ENCODE results near the gene PRPSAP2.
"Not testable (repeated sequence)": the region's sequence is repeated elsewhere in the genome, so short reads cannot be mapped to it uniquely, and the experiment has no call there.

Gene PRPSAP2

DNA sequence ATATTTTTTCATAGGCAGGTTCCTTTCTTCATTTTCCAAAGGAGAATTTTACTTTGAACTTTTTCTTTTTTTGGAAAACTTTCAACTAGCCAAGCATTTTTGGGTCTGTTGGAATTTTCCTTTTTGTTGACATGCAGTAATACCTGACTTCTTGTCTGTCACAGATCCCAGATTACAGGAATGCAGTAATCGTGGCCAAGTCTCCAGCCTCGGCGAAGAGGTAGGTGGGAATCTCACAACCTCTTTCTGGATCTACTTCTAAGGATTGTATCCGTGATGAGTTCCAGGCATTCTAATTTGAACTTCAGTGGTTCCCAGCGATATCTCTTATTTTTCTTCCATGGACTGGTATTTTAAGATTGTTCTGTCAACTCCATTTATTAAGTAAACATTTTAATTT, 31.7 kb downstream of the PRPSAP2 start:
- no peak for DNase-seq

DNA sequence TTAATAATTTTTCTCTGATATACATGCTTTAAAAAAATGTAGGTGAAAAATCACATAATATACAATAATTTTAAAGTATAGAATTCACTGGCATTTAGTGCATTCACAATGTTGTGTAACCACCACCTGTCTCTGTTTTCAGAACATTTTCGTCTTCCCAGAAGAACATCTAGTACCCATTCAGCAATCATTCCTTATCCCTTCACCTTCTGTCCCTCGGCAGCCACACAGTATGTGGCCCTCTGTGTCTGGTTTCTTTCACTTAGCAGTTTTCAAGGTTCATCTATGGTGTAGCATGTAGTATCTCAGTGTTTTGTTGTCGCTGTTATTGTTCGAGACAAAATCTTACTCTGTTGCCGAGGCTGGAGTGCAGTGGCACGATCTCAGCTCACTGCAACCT, 33.6 kb downstream of the PRPSAP2 start:
- no peak for DNase-seq

DNA sequence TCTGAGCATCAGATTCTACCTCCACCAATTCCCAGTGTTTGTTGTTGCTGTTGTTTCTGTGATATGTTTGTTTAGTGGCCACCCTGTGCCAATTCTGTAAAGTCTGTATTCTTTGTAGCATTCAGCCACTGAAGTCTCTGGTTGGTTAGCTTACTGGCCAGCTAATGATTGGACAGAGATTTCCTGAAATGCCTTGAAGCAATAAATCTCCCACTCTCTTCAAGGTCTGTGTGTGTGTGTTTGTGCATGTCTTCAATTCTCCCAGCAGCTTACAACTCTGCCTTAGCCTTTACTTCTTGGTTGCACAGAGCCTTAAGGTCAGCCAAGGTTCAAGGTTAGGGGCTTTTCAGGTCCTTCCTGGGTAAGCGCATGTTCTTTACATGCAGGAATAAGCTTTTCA, 38.2 kb downstream of the PRPSAP2 start:
- DNase-seq, result no peak

DNA sequence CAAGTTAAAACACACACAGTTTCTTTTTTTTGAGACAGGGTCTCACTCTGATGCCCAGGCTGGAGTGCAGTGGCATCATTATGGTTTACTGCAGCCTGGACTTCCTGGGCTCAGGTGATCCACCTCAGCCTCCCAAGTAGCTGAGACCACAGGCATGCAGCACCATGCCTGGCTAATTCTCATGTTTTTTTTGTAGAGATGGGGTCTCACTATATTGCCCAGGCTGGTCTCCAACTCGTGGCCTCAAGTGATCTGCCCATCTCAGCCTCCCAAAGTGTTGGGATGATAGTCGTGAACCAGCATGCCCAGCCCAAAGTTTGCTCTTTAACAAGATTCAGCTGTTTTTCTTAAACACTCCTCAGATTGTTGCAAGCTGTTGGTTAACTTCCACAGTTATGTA, 39.0 kb downstream of the PRPSAP2 start:
- no peak for DNase-seq

DNA sequence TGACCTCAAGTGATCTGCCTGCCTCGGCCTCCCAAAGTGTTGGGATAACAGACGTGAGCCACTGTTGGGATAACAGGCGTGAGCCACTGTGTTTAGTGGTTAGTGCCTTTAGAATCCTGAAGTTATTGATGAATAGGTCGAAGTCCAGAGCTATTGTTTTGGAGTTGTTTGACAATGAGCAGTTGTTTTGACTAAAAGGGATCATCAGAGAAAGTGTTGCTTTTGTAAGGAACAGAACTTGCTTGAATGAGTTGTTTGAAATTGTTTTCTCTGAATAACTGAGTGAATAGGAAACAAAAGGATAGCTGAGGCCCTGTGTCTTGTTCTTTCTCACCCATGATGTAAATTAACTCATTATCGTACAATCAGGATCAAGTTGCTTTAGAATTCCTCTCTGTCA, 46.6 kb downstream of the PRPSAP2 start:
- no peak for DNase-seq

DNA sequence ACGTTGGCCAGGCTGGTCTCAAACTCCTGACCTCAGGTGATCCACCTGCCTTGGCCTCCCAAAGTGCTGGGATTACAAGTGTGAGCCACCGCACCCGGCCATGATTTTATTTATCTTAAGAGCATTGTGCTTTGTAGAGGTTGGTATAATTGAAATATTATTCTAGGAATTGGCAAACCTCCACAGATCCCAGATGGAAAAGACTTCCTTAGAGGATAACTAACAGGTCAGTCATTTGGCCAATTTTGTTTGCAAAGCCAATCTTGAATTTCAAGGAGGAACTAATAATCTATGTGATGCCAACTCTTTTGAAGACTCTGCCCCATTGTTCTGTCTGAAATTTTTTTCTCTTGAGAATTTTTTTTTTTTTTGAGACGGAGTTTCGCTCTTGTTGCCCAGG, 47.3 kb downstream of the PRPSAP2 start:
- no peak for DNase-seq

DNA sequence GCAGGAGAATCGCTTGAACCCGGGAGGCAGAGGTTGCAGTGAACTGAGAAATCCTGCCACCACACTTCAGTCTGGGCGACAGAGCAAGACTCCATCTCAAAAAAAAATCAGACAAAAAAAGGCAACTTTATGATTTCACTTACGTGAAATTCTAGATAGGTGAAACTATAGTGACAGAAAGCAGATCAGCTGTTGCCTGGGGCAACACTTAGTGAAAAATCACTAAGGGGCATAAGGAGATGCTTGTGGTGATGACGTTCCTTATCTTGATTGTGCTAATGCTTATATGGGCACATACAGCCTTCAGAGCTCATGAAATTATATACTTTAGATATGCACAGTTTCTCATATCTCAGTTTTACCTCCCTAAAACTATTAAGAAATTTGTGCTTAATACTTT, 52.4 kb downstream of the PRPSAP2 start:
- DNase-seq, result no peak

DNA sequence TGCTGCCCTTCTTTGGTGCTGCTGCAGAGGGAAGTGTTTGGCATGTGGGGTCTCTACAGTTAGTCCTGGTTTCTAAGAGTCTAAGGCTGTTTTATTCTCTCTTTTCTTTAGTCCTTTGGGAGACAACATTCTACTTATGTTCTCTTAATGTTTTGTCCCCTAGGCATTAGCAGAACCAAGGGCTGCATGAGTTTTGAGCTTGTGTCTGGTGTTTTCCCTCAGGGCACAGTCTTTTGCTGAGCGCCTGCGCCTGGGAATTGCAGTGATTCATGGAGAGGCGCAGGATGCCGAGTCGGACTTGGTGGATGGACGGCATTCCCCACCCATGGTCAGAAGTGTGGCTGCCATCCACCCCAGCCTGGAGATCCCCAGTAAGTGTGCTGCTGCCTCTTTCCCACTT, 53.0 kb downstream of the PRPSAP2 start:
- no peak for DNase-seq

DNA sequence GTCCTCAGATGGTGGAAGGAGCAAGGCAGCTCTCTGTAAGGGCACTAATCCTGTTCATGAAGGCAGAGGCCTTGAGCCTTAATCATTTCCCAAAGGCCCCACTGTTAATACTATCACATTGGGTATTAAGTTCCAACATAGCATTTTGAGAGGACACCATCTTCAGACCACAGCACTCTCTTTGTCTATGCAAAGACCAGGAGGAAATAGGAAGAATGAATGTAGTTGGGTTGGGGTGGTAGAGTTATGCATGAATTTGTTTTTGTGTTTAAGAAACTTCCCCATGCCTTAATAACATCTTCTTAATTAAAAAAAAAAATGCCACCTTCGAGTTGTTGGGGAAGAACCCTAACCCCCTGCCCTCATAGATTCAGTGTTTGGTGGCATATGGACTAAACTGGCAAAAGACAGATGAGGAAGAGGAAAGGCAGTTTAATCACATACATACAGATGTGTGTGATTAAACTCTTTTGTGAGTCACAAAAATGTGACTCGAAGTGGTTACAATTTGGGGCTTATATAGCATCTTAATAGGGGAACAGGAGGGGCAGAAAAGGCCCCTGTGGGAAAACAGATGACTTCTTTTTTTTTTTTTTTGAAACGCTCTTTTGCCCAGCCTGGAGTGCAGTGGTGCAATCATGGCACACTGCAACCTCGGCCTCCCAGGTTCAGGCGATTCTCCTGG, 59.0 kb downstream of the PRPSAP2 start:
- peak; percentile 60 to 87 (median 80) for DNase-seq

DNA sequence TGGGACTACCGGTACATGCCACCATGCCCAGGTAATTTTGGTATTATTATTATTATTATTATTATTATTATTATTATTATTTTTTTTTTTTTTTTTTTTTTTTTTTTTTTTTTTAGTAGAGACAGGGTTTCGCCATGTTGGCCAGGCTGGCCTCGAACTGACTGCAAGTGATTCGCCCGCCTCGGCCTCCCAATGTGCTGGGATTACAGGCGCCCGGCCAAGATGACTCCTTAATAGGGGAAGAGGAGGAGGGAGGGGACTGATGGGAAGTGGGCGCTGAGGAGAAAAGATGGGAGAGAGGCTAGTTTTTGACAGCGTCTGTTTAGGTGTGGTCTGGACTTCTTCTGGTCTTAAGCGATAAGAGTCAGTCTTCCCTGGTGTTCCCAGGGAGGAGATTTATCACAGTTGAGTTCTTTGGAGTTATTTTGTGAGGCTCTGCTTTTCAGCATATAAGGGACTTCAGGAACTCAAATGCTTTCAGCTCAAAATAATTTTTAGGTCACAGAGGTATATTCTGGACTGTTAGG, 59.6 kb downstream of the PRPSAP2 start:
- DNase-seq, result no peak

DNA sequence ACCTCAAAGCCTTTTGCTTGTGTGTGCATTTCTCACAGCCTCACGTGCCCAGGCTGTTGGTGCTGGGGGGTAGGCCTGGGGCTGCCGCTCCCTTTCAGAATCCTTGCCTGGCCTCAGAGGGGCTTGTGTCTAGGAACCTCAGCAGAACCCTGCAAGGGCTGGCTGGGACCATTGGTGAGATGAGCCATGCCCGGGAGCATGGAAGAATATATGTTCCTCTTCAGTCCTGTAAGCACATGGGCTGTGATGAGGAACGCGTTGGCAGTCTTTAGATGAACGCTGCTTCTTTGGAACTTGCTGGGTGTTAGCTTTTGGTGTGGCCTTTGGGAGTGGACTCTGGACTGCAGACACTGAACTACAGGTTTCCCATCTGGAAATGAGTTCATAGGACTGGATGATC, 62.0 kb downstream of the PRPSAP2 start:
- no peak for DNase-seq

DNA sequence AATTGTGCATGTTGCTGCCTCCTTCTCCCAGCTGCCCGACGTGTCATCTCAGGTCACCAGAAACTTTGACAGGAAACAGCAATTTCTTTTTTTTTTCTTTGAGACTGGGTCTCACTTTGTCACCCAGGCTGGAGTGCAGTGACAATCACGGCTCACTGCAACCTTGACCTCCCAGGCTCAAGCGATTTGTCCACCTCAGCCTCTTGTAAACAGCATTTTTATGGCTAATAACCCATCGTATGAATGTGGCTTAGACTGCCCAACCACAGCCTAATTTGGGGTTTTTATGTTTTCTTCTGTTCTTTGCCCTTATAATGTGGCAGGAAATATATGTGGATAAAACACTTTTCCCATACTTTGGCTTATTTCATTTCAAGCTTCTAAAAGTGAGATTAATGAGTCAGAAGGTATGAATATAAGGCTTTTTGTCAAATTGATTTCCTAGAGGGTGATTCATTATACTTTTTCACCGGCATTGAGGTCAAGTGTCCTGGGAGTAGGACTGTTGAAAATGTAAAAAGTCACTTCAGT, 63.0 kb downstream of the PRPSAP2 start:
- no peak for DNase-seq

DNA sequence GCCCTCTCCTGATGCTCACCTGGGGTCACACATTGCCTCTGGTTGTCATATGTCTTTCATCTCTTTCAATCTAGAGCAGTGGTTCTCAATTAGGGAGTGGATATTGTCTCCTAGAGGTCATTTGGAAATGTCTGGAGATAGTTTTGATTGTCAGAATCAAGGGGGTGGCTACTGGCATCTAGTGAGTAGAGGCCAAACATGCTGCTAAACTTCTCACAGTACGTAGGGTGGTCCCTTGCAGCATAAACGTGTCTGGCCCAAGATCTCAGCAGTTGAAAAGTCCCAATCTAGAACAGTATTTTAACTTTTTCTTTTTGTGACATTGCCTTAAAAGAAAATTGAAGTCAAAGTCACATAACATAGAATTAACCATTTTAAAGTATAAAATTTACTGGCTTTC, 63.6 kb downstream of the PRPSAP2 start:
- DNase-seq, result no peak

DNA sequence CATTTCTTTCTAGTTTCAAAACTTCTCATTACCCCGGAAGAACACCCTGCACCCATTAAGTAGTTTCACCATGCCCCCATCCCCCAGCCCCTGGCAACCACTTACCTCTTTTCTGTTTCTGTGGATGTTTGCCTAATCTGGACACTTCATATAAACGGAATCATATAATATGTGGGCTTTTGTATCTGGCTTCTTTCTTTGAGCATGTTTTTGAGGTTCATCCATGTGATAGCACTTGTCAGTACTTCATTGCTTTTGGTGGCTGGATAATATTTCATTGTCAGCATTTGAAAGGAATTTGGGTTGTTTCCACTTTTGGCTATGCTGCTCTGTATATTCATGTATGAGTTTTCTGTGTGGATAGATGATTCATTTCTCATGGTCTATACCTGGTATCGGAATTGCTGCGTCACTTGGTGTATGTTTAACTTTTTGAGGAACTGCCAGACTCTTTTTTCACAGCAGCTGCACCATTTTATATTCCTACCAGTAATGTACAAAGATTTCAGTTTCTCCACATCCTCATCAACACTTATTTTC, 64.1 kb downstream of the PRPSAP2 start:
- peak; percentile 26 to 63 (median 58) for DNase-seq

DNA sequence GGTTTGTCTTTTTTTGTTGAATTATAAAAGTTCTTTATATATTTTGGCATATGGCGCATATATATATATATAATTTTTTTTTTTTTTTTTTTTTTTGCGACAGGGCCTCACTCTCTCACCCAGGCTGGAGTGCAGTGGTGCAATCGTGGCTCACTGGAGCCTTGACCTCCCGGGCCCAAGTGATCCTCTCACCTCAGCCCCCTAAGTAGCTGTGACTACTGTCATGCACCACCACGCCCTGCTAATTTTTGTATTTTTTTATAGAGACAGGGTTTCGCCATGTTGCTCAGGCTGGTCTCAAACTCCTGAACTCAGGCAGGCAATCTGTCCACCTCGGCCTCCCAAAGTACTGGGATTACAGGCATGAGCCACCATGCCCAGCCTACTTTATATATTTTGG, 64.7 kb downstream of the PRPSAP2 start:
- not testable (repeated sequence) for DNase-seq

DNA sequence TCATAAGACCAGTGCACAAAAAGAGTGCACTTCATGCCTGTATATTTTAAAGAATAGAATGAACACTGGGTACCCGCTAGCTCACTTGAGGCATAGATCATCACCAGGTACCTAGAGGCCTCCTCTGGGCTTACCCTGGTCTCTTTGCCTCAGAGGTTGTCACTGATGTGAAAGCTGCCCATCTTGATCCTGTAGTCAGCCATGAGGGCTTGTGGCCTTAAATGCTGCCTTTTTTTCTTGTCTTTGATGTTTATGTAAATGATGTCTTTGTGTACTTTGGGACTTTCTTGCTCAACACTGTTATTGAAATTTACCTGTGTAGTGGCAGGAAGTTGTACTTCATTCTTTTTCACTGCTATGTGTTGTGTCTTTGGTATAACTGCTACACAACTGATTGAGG, 67.3 kb downstream of the PRPSAP2 start:
- DNase-seq, result no peak

DNA sequence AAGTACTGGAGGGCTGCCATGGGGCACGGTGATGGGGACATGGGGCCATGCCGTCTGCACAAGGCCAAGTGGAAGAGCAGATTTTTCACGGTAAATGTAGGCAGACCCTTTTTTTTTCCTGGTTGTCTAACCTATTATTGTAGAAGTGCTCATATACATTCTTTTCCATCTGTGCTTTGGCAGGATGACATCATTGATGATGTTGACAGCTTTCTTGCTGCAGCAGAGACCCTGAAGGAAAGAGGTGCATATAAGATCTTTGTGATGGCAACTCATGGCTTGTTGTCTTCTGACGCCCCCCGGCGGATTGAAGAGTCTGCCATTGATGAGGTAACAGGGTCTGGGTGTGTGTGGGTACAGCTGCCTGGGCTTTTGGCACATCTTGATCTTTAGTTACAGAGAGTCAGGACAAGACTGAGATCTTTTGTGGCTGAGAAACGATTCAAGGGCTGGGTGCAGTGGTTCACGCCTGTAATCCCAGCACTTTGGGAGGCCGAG, 70.7 kb downstream of the PRPSAP2 start:
- DNase-seq, result no peak

DNA sequence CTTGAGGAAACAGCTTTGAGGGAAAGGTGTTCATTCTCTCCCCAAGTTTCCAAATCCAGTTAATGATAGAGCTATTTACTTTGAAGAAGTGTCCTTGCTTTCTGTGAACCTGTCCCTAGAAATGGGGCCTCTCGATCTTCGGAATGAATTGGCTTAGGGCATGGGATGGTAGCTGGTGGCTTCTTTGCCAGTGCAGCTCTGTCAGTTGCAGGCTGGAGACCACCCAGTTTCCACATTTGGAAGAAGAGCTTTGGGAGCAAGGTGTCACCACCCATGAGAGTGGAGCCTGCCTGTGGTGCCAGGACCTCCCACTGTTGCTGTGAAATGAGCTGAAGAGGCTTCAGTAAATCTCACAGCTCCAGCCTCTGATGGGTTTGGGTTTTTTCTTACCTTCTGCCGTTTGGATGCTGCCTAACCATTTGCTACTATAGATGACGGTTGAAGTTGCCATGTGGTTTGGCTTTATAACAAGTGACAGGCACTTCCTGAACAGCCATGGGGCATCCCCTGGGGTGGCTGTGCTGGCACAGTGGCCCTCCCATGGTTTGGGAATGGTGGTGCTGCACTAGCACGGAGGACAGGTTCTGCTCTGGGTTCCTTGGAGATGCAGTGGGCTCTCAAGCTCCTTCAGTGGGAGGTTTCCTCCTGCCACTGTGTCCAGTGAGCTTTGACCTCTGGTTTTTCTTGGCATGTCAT, 74.6 kb downstream of the PRPSAP2 start:
- peak in 2 of 3 donors; percentile 17 to 20 for DNase-seq

DNA sequence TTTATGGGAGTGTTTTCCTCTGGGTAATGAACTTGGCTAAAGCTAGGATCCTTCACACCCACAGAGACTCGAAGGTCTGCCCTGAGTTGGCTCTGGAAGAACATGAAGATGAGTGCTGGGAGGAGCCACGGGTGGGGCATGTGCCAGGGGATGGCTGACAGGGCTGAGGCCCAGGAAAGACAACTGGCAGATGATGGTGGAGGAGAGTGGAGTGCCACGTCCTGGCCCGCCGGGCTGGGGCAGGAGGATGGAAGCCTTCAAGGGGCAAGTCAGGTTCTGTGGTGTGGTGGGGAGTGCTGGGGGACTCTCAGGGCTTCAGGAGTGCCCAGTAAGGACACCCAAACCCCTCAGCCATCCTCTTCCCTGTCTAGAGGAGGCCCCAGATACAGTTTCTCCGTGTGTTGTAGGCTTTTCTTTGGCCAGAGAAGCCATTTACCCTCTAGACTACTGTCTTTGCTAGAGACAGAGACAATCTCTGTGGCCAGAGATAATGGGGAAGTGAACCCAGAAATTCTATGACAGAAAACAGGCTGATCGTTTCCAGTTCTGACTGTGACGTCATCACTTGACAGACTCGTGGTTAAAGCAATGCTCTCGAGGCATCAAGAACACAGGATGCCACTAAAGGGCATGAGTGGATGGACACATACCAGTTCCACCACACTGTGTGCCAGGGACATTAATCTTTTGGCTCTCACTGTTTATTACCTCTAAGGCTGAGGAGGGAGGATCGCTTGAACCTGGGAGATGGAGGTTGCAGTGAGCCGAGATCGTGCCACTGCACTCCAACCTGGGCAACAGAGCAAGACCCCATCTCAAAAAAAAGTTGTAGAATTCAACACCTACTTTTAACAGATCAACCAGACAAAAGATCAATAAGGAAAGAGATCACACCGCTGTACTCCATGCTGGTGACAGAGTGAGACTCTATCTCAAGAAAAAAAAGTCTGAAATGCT, 75.4 kb downstream of the PRPSAP2 start:
- DNase-seq, result peak; percentile 52 to 75 (median 73)

DNA sequence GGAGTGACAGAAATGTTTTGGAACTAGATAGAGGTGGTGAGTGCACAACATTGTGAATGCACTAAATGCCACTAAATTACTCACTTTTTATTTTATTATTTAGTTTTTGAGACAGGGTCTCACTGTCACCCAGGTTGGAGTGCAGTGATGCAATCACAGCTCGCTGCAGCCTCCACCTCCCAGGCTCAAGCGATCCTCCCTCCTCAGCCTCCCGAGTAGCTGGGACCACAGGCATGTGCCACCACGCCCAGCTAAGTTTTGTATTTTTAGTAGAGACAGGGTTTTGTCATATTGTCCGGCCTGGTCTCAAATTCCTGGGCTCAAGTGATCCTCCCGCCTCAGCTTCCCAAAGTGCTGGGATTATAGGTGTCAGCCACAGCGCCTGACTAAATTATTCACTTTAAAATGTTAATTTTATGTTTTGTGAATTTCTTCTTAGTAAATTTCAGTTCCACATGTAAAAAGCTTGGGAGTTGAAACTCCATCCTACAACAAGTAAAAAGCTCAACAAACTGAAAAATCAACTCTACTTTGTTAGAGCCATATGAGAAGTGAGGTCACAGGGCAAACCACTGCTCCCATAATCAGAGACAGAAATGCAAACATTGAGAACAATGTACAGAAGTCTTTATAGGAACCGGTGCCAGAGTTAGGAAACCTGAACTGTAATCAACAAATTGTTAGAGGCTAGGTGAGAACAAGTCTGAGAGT, 80.2 kb downstream of the PRPSAP2 start:
- no peak for DNase-seq

DNA sequence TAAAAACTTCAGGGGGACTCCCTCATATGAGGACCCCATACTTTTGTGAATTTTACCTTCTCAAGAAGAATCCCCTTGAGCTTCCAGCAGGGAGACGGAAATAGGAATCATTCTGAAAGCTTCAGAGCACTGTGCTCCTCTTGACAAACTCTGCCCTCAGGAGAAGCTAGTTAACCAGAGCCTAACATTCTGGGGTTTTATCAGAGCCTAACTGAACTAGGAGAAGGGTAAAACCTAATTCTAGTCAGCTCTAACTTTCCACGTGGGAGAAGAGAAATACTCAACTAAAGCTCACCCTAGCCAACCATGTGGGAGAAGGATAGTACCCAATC, 80.7 kb downstream of the PRPSAP2 start:
- DNase-seq, result no peak

DNA sequence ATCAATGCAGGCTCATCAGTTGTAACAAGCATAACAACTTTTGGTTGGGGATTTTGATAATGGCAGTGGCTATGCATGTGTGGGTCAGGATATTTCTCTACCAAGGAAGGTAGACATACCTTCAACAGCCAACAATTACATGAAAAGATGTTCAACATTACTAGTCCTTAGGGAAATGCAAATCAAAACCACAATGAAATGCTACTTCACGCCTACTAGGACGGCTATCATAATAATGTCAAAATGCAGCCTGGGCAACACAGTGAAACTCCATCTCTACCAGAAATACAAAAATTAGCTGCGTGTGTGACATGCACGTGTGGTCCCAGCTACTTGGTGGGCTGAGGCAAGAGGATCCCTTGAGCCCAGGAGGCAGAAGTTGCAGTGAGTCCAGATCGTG, 86.7 kb downstream of the PRPSAP2 start:
- no peak for DNase-seq

All from suppressor macrophage treated with lipopolysaccharide for 1 hour (primary cell).